Stimulated activated naive CD4-positive, alpha-beta T cell (primary cell): ENCODE data around the gene SLC9A9.
"Not testable (repeated sequence)": the region's sequence is repeated elsewhere in the genome, so short reads cannot be mapped to it uniquely, and the experiment has no call there.

ENCODE experiments used
- DNase-seq, 6 experiments: peaks; one replicate each; lab custom pipeline; 2025; lab: John Stamatoyannopoulos, UW

The SLC9A9 gene

GRCh38 chr3:143551761-143552160, 296.5 kb downstream of the SLC9A9 start:
- no peak for DNase-seq

- DNase-seq, result no peak
Measured at GRCh38 chr3:143548861-143549497, 299.3 kb downstream of the SLC9A9 start.

GRCh38 chr3:143548393-143548792, 299.9 kb downstream of the SLC9A9 start:
- no peak for DNase-seq

DNA sequence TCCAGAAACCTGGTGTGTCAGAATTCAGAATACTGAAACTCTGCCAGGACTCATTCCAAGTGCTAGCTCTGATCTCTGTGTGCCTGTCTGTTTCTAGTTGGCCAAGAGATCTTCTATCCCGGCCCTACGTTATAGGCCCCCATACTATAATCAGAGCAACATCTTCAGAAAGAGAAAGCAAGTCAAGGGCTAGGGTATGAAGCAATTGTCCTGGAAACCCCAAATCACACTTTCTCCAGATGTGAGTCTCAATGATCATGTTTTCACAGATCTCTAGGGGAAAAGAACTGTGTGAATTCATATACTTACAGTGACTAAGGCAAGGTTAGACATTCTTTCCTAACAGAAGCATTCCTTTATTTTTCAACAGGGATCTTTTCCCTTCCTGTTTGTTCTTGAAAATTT, 309.7 kb downstream of the SLC9A9 start:
- no peak for DNase-seq

- DNase-seq, result no peak
Measured at GRCh38 chr3:143538061-143538460, 310.2 kb downstream of the SLC9A9 start.

DNA sequence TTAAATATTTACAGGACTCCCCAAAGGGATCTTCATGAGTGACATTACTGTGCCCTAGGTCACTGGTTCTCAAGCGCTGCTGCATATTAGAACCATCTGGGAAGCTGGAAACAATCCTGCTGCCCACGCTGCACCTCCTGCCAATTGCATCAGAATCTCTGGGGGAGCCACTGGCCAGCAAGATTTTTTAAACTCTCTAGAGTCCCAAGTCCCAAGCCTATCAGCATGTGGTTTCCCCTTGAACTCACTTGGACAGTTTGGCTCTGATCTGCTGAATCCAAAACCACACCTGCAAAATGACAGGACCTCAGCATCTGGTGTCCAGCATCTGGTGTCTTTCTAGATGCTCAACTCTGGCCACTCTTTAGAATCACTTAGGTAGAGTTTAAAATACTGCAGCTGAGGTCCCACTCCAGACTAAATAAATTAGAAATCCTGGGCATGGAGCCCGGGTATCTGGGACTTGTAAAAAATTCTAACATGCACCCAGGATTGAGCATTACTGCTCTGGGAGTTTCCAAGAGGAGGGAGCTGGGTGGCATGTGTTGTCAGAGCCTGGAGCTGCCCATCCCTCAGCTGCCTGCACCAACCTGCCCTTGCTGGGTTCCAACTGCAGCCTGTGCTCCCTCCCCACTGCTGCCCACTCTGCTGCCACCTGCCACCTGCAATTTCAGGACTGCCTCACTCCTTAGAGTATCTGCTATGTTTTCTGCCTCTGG, 311.3 kb downstream of the SLC9A9 start:
- DNase-seq, result no peak

GRCh38 chr3:143535994-143536784, 312.1 kb downstream of the SLC9A9 start:
- no peak for DNase-seq

DNA sequence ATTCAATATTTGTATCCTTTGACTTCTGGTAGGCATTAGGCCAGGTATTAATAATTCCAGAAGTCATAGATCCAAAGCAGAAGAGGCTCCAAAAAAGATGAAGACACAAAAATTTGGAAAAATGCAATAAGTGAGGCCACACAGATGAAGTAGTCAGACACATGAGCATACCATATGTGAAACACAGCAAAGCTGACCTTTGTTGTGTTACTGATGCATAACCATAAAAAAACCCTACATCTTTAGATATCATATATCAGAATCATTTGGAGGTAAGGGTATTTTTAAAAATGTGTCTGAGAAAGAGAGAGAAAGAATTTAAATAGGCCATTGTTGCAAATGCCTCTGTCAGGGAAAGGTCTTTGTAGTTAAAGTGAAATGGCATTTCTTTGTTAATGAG, 314.9 kb downstream of the SLC9A9 start:
- no peak for DNase-seq

DNA sequence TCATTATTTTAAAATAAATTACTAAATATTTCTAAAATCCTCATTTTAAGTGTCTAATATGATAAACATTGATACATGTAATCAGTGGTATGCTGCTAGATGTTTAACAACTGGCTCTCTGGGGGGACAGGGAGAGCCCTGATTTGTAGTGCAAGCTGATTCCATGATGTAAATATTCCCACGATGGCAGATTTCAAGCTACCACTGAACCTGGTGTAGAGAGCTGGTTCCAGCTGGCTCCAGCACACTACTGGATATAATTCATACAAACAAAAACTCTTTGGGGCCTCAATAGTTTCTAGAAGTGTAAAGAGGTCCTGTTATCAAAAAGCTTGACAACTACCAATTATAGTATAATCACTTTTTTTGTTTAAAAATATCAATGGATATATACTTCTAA, 316.2 kb downstream of the SLC9A9 start:
- no peak for DNase-seq

DNA sequence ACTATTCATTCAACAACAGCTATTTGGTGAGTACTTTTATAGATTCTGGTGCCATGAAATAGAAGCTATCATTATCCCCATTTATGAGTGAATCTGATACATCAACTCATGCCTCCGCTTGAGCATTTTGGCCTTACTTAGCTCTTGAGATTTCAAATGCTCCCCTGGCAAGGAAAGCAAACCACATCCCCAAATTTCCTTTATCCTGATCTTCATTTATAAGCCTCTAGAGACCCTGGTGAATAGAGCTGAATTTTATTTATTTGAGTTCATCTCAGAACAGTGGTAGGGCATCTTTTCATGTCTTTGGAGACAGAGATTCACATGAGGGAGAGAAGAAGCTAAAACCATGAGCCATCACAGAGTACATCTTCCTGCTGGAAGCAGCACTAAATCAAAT, 317.2 kb downstream of the SLC9A9 start:
- no peak for DNase-seq

DNA sequence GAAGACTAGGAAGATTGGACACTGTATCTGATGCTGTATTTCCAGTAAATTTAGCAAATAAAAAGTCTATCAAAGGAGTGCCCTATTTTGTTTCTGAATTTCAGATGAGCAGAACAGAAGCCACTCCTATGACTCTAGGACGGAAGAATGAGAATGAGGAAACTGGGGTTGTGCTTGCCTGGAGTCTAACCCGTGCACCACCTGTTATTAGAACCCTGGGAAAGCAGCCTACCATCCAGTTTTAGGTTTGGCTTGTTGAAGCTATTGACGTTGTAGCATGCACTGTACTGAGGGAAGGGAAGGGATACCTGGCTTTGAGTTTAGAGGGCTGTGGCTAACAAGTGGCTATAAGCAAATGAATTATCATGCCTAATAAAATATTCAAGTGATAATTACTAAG, 318.5 kb downstream of the SLC9A9 start:
- no peak for DNase-seq

DNA sequence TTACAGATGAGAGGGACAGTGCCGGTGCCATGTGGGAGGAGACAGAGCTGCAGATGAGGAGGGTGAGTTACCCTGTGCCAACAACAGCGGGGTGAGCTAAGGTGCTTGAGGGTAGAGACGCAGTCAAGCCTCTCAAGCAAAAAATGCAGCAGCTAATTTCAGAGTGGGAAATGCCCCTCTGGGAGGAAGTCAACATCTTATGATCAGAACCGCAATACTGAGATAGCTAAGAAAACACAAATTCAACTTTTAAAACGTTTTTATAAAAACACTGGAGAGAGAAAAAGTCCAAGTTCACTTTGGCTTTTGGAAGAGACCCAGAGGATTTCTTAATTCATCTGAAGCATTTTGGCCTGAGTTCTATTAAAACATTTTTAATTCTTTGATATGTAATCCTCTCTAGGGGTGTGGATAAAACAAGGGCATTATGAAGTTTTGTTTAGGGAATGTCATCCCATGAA, 319.2 kb downstream of the SLC9A9 start:
- peak in 4 of 6 experiments; percentile 12 to 37 (median 24) for DNase-seq

DNA sequence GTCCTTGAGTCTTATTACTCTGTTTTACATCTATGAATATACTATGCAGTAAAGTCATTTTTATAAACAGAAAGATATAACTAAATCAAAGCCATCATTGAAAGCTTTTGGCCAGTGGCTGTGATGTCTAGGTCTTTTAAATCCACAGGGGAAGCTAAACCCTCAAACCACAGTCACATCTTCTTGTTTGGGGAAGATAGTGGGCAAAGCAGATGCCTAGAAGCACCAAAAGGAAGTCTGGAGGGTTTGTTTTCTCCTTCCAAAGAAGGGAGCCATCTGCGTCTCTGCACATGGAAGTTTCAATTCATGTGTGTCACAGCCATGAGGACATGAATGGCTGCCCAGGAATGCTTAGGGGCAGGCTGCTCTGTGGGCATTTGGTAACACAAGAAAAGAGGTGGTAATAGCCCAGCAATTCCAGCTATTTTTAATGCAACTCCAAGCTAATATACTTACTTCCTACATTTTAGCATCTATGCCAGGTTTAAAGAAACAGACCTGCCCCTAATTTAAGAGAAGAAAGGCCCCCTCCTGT, 322.2 kb downstream of the SLC9A9 start:
- no peak for DNase-seq

- no peak for DNase-seq
Measured at GRCh38 chr3:143525408-143525807, 322.9 kb downstream of the SLC9A9 start.

DNA sequence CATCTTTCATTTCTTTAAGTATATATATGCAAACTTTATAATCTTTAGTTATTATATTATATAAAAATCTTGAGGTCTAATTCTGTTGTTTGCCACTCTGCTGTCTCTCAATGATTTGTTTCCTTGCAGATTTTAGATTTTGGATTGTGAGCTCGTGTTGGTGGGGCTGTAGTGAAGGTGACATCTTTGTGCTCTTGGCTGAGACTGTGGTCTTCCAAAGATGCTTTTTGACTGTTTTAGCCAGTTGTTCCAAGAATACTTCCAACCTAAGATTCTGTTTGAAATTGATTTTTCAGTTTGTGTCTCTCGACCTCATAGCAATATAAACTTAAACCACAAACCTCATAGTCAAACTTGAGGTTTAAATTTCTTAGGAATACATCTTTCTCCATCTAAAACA, 326.5 kb downstream of the SLC9A9 start:
- no peak for DNase-seq

- not testable (repeated sequence) for DNase-seq
Measured at GRCh38 chr3:143517131-143517530, 331.1 kb downstream of the SLC9A9 start.

DNA sequence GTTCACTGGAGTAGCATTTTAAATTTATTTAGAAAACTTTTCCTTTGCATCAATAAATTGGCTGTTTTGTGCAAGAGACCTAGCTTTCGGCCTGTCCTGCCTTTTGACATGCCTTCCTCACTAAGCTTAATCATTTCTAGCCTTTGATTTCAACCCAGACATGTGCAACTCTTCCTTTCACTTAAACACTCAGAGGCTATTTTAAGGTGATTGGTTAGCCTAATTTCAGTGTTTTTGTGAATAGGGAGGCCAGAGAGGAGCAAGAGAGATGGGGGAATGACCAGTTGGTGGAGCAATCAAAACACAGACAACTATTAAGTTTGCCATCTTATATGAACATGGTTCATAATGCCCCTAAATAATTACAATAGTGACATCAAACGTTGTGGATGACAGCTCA, 333.4 kb downstream of the SLC9A9 start:
- DNase-seq, result no peak

DNA sequence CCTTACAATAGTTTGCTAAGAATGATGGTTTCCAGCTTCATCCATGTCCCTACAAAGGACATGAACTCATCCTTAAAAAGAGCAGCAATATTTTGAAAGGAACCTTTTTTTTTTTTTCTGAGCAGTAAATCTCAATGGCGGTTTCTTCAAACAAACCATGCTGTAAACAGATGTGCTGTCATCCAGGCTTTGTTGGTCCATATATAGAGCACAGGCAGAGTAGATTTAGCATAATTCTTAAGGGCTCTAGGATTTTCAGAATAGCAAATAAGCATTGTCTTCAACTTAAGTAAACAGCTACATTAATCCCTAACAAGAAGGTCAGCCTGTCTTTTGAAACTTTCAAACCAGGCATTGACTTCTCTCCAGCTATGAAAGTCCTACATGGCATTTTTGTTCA, 334.2 kb downstream of the SLC9A9 start:
- no peak for DNase-seq

DNA sequence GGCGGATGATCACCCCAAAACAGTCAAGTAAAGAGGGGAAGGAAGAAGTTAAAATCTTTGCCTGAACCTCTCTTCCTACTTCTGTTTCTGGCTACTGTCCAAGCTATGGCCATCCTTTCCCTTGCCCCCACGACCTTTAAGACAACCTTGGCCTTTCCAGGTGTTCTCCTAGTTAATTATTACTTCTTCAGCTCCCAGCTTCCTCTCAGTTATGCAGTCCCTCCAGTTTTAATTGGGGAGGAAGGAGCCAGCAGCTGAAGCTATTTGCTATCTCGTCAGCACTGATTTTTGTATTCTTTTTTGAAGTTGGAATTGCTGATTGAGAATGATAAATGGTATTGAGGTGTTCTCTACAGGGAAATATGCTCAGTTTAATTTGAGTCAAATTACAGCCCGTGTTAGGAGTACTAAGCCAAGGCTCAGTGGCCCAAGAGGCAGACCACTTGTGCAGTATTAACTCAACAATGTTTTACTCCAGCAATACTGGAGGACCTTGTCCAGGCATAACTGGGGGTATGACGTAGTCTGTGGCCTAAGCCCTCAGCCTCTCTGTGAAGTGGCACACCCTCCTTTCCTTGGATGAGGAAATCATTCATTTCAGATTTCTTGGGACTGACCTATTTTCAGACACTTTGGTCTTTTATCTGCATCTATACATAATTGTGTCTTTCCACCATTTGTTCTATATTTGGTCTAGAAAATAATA, 336.9 kb downstream of the SLC9A9 start:
- no peak for DNase-seq

GRCh38 chr3:143510601-143511000, 337.7 kb downstream of the SLC9A9 start:
- no peak for DNase-seq

GRCh38 chr3:143507735-143508580, 340.3 kb downstream of the SLC9A9 start:
- DNase-seq, result no peak
